SU-DHL-6 (cell line): ENCODE measurements around the gene ALK.

ENCODE experiments used
- EZH2phosphoT487 ChIP-seq: fragments of 200-600 bp; sonication (generic), shearing (Covaris generic); conservative IDR thresholded peaks from 2 replicates; pipeline ENCODE4 v1.6.1; 2018; ENCODE audit warnings: mild to moderate bottlenecking, antibody characterized with exemption, low read length, moderate library complexity, mixed read lengths
- TF ChIP-seq, protein P1 (sequence below): fragments of 200-600 bp; sonication (generic); IDR thresholded peaks from one replicate; pipeline ENCODE4 v1.5.1; 2017; ENCODE audit warnings: antibody characterized with exemption, mild to moderate bottlenecking, low read length, moderate library complexity; ENCODE audit not compliant: insufficient read depth, poor library complexity, severe bottlenecking

GRCh38 chr2:29797916-29798315 is 123.5 kb downstream of the ALK start:
- TF ChIP-seq, protein P1, sequence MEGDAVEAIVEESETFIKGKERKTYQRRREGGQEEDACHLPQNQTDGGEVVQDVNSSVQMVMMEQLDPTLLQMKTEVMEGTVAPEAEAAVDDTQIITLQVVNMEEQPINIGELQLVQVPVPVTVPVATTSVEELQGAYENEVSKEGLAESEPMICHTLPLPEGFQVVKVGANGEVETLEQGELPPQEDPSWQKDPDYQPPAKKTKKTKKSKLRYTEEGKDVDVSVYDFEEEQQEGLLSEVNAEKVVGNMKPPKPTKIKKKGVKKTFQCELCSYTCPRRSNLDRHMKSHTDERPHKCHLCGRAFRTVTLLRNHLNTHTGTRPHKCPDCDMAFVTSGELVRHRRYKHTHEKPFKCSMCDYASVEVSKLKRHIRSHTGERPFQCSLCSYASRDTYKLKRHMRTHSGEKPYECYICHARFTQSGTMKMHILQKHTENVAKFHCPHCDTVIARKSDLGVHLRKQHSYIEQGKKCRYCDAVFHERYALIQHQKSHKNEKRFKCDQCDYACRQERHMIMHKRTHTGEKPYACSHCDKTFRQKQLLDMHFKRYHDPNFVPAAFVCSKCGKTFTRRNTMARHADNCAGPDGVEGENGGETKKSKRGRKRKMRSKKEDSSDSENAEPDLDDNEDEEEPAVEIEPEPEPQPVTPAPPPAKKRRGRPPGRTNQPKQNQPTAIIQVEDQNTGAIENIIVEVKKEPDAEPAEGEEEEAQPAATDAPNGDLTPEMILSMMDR = no peak
- no peak for TF ChIP-seq EZH2phosphoT487
